A673 (cell line): ENCODE data around the gene CATSPERZ.

Experiments used
- CTCF ChIP-seq: fragments of 300-800, 200-600 bp; sonication (generic); conservative IDR thresholded peaks from 2 replicates; pipeline ENCODE4 v1.5.1; 2017; ENCODE audit warnings: low read depth, mild to moderate bottlenecking, antibody characterized with exemption, low read length, moderate library complexity, mixed read lengths
- EZH2 ChIP-seq: fragments of 200-600 bp; sonication (generic); IDR thresholded peaks from 2 replicates; pipeline ENCODE4 v1.6.1; 2017; ENCODE audit warnings: borderline replicate concordance, low read depth, mild to moderate bottlenecking, mixed read lengths, antibody characterized with exemption, low read length; ENCODE audit not compliant: poor library complexity, severe bottlenecking

GRCh38 chr11:64261556-64262080 lies 38.5 kb upstream of the CATSPERZ start:
- no peak for TF ChIP-seq CTCF
- TF ChIP-seq EZH2, result no peak
